LNCAP (cell line): ENCODE measurements around the gene MORC2.

Experiments
- TF ChIP-seq, protein P1 (sequence below): fragments of 450-650 bp; IDR thresholded peaks from 2 replicates; pipeline ENCODE4 v1.5.1; 2017; ENCODE audit warnings: mild to moderate bottlenecking

Gene MORC2

DNA sequence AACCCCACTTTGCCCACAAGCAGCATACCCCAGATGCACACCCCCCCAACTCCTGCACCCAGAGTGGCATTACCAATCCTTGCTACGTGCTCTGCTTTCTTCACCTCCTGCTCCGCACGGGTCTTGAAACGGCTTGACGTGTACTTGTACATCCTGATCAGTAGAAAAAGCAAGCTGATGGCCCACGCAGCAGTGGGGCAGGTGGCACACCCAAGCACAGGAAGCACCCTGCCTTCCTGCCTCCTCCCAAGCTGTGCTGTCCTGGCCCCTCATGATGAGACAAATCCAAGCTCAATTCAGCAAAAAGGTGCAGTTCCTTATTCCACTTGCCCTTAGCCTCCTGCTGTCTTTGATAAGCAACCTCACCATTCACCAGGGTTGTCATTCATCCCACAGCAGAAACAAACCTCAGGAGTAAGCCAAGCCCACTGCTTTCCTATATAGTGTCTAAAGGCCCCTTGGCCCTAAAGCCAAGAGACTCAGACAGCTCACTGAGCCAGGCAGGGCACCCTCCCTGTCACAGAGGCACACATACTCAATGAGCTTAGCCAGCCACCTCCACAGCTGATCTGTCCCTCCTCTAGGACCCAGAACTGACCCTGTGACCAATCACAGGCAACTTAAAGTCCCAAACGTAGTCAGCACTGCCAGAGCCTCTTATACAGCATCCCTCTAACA, 27.8 kb downstream of the MORC2 start:
- TF ChIP-seq, protein P1, sequence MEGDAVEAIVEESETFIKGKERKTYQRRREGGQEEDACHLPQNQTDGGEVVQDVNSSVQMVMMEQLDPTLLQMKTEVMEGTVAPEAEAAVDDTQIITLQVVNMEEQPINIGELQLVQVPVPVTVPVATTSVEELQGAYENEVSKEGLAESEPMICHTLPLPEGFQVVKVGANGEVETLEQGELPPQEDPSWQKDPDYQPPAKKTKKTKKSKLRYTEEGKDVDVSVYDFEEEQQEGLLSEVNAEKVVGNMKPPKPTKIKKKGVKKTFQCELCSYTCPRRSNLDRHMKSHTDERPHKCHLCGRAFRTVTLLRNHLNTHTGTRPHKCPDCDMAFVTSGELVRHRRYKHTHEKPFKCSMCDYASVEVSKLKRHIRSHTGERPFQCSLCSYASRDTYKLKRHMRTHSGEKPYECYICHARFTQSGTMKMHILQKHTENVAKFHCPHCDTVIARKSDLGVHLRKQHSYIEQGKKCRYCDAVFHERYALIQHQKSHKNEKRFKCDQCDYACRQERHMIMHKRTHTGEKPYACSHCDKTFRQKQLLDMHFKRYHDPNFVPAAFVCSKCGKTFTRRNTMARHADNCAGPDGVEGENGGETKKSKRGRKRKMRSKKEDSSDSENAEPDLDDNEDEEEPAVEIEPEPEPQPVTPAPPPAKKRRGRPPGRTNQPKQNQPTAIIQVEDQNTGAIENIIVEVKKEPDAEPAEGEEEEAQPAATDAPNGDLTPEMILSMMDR: no peak

DNA sequence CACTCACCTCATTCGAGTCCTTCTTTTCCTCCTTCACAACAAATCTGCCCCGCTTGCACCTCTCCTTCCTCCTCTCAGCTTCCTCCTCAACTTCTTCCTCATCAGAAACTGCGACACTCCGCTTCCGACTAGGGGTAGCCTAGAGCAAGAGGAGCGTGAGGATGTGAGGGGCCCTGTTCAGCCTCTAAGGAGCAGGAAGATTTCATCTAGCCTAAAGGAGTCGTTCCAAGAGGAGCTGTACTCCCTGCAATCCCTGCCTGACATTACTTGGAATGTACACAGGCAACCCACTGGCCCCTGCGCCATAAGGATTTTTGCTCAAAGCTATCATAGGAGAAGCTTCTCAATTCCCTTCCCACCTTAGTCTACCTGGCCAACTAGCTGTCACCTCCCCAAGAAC, 34.5 kb downstream of the MORC2 start:
- TF ChIP-seq, protein P1: no peak

DNA sequence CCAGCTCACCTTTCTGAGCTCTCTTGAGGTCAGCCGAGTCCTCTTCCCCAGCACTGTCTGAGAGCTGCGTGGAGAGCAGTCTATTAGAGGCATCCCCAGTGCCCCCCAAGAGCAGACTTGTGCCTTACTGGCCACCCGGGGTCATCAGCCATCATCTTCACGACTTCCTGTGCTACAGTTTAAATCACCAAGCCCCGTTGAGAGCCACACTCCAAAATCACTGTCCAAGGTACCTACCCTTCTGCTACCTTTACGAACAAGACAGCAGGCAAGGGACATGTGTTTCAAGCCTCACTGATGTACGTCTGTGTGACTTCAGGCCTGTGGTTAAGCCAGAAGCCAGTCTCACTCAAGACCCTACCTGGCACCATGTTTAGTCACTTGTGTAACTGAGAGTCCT, 35.1 kb downstream of the MORC2 start:
- TF ChIP-seq, protein P1: no peak

DNA sequence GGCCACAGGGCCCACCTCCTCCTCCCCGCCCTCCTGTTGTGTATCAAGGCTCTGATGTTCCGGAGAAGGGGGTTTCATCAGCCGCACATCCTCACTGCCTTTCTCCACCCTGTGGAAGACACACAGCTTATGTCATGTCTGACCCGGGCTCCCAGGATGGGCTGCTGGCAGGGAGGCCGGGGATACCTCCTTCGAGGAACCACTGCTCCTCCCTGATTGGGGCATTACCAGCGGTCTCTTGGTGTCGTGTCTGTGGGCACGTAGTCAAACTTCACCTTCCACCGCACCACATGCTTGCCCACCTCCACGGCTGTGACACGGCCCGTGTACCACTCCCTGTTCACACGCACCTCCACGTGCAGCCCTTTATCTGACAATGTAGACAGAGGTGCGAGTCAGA, 35.9 kb downstream of the MORC2 start:
- TF ChIP-seq, protein P1: no peak

DNA sequence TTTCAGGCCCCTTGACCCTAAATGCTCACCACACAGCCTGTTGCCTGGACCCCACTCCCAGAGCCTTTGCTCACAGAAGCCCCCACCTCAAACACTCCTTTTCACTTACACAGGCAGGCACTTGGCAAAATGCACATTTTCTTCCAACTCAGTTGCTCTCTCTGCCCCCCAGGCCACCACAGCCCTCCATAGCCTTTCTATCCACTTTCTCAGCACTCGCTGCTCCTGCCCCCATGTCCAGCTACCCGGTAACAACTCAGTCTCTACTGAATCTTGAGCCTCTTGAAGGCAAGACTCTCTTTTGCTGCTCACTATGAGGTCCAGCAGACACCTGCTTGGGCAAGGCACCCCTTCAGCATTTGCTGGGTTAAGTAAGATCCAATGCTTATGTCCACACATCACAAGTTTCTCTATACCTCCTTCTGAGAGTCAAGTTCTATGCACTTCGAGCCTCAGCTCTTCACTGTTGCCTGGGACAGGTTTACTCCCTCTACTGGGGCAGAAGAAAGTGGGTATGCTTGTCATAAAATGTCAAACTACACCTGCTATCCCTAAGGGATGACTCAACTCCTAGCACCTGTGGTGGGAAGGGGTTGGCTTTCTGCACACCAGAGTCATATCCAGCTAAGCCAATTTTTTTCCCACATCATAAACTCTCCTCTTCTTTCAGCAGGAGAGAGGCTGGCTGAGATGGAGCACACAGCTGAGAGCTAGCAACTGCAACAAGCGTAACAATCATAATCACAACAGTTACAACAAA, 36.9 kb downstream of the MORC2 start:
- TF ChIP-seq, protein P1: no peak

DNA sequence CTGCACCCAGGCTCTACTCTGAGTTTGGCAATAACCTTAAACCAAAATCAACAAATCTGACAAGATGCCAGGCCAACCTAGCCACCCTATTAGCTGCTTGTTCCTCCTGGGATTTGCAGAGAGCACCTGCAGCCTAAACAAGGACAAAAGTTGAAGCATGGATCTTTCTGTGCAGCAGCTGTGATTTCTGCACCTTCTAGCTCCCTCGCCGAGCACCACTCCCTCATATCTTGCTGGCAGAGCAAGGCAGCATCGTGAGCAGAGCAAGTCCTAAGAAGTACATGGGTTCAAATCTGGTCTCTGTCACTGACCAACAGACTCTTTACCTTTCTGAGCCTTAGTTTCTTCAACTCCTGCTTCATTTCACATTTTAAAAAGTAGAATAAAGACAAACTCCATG, 38.3 kb downstream of the MORC2 start:
- TF ChIP-seq, protein P1: no peak

DNA sequence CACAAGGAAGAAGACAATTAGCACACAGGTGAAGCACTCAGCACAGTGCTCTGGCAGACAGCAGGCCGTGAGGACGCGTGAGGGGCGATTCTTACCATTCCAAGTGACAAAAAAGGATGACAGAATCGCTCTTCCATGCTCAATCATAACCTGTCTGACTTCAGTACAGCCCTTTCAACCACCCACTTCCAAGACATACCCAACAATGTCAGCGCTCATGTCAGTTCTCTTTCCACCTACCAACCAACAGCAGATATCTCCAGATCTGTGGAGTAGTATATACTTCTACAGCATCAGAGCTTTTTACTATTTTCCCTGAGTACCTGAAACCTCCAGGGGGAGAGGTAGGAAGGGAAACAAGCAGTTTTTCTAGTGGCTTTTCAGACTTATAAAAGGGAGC, 40.2 kb downstream of the MORC2 start:
- TF ChIP-seq, protein P1: no peak
